GM19395 (cell line): Measurements from ENCODE around the gene BRSK2.
"Not testable (repeated sequence)": the region's sequence is repeated elsewhere in the genome, so short reads cannot be mapped to it uniquely, and the experiment has no call there.

Experiments
- ATAC-seq: cut with Tn5 transposase; IDR thresholded peaks from one replicate; pipeline ENCODE4 v1.9.1; 2021; ENCODE audit warnings: mild to moderate bottlenecking, moderate library complexity; ENCODE audit not compliant: unreplicated experiment

BRSK2 gene

DNA sequence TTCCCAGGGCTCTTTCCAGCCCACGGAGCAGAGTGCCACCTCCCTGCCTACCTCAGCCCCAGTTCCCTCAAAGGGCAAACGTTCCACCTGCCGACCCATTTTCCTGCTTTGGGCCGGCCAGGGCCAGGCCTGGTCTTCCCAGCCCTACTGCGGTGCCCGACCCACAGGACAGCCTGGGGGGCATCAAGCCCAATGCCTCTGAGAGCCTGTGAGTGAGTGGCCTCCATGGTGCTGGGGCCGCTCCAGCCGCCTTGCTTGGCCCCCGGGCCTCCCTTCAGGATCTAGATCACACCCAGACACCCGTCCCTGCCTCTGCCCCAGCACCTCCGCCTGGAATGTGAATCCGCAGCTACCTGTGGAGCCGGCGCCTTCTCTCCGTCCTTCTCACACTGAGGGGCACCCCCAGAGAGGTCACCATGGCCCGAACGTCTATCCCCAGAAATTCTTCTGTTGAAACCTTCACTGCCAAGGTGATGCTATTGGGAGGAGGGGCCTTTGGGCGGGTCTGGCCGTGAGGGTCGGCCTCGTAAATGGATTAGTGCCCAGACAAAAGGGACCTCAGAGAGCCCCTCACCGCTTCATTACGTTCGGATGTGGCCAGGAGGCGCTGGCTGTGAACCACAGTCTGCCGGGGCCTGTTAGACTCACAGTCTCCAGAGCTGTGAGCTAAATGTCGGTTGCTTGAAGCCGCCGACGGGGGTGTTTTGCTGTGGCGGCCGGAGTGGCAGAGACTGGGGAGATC lies 36.2 kb upstream of the BRSK2 start:
- ATAC-seq: no peak

DNA sequence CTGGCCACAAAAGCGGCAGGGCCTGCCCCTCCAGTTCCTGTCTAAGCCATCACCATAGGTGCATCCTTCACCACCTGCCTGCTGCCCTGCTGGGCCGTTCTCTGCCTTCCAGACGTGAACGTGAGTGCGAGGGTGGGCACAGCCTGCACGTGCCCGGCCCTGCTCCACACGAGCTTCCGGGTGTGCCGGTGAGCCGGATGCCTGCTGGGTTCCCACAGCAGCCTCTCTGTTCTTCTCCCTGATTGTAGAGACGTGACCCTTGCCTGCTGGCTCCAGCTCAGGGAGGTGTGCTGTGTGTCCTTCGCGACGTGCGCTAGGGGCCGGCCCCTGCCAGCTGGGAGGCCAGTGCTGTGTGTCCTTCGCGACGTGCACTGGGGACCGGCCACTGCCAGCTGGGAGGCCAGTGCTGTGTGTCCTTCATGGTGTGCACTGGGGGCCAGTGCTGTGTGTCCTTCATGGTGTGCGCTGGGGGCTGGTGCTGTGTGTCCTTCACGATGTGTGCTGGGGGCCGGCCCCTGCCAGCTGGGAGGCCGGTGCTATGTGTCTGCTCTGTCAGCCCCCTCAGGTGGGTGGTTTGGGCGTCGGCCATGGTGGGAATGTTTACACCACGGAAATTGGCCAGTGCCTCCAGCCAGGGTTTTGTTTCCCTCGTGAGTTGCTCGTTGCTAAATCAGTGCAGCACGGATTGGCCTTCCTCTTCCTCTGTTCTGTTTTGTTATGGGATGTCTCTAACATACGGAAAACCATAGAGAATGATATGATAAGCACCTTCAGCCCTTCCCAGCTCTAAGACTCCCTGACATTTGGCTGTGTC lies 35.4 kb upstream of the BRSK2 start:
- no peak for ATAC-seq

DNA sequence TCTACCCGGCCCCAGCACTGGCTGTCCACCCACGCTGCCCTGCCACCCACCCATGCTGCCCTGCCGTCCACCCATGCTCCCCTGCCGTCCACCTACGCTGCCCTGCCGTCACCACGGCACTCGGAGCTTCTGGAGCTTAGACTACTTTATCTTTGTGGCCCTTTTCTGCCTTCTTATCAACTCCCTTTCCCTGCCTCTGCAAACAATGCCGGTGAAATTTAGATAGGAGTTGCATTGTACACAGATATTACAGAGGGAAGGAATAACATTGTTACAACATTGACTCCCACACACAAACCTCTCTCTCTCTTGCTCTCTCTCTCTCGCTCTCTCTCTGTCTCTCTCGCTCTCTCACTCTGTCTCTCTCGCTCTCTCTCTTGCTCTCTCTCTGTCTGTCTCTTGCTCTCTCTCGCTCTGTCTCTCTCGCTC lies 33.7 kb upstream of the BRSK2 start:
- ATAC-seq: no peak

DNA sequence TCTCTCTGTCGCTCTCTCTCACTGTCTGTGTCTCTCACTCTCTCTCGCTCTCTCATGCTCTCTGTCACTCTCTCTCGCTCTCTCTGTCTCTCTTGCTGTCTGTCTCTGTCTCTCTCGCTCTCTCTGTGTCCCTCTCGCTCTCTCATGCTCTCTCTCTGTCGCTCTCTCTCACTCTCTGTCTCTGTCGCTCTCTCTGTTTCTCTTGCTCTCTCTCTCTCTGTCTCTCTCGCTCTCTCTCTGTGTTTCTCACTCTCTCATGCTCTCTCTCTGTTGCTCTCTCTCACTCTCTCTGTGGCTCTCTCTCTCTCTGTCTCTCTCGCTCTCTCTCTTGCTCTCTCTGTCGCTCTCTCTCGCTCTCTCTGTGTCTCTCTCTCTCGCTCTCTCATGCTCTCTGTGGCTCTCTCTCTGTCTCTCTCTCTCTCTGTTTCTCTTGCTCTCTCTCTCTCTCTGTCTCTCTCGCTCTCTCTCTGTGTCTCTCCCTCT lies 33.2 kb upstream of the BRSK2 start:
- no peak for ATAC-seq

DNA sequence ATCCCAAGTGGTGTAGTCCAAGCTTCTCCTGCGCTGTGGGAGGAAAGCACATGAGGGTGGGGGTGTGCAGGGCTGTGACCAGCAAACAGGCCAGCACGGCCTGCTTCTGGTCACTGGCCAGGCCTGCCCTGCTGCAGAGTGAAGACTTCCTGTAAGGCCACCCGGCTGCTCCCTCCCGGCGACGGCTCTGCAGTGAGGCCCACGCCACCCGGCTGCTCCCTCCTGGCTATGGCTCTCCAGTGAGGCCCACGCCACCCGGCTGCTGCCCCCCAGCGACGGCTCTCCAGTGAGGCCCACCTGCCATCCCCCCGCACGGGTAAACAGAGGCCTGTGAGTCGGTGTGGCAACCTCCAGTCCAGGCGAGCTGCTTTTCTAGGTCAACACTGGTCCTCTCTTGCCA lies 31.4 kb upstream of the BRSK2 start:
- no peak for ATAC-seq

DNA sequence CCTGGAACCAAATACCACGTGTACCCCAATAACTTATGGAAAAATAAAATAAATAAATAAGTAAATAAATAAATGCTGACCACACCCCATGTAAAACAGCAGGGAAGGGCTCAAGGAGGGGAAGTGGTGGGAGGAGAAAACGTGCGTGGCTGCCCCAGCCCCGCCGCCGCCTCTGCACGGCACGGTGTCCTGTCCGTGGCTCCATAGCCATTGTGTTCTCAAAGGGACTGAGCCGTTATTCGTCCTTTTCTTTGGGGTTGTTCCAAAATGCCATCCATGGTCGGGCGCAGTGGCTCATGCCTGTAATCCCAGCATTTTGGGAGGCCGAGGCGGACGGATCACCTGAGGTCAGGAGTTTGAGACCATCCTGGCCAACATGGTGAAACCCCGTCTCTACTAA lies 30.8 kb upstream of the BRSK2 start:
- ATAC-seq: not testable (repeated sequence)

DNA sequence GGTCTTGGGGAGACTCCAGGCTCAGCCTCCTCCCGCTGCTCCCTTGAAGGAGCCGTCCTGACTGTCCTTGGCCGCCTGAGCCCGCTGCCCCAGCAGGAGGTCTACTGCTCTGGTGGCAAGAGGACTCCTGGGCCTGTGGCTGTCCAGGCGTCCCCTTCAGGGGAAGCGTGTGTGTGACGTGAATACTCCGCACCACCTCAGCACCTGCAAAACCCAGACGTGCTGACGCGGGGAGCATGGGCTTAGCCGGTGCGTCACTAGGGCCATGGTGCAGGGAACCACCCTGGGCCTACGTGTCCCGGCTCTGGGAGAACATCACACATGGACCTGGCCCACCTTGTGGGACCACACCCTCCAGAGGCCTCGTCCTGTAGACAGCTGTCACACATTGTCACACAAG lies 30.2 kb upstream of the BRSK2 start:
- no peak for ATAC-seq

DNA sequence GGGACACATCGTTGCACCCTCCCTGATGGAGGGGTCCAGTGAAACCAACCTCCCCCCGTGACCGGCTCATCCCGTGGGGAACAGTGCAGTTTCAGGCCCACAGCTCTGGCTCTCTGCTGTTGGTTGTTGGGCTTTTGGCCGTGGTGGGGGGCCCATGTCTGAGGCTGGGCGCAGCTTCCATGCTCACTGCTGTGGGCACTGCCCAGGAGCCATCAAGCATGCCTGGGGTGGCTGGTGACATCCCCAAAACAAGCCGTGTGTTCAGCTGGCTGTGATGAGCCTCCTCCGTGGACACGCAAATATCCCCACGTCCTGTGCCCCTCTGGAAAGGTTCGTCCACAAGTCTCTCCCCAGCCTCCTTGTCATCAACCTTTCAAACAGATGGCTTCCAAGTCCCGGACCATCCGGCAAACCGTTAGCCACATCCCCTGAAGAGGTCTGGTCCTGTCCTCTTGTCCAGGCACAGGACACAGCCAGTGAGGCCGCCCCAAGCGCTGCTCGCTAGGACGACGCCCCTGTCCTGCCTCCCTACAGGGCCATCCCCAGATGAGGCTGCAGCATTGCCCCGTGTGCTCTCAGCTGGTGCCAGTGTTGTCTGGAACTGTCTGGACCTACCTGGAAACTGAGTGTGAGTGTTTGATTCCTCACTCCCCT lies 29.4 kb upstream of the BRSK2 start:
- no peak for ATAC-seq

DNA sequence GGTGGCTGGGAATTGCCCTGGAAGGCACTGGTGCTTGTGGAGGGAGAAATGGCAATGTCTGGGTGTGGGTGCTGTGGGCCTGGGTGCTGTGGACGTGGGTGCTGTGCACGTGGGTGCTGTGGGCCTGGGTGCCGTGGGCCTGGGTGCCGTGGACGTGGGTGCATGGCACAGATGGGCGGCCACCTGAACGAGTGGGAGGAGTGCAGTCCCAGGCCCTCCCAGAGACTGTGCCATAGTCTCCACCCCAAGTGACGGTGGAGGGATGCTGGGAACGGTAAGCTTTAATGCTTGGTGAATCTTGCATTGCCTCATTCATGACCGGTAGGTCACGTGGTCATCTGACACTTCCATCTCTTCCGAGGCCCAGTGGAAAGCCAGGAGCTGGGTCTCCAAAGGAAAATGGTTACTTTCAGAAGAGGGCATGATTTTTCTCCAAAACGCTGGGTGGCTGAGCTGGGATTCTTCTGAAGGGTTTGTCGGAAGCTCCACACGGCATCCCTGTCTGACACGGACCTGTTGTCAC lies 28.8 kb upstream of the BRSK2 start:
- ATAC-seq: no peak

DNA sequence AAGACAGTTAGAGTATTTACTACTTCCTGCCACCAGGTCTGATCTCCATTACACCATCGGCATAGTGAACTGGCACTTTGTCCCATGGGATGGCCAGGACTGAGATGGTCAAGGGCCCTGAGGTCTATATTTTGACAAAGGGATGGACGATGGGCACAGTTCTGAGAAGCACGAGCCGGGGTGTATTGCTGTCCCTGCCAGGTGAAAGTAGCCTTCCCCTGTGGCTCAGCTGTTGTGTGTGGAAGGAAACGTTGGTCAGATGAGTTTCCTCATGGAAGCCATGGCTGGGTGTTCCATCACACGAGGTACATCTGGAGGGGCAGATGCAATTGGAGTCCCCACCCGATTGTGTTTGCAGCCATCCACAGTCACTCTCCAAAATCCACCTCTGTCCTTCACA lies 27.9 kb upstream of the BRSK2 start:
- no peak for ATAC-seq

DNA sequence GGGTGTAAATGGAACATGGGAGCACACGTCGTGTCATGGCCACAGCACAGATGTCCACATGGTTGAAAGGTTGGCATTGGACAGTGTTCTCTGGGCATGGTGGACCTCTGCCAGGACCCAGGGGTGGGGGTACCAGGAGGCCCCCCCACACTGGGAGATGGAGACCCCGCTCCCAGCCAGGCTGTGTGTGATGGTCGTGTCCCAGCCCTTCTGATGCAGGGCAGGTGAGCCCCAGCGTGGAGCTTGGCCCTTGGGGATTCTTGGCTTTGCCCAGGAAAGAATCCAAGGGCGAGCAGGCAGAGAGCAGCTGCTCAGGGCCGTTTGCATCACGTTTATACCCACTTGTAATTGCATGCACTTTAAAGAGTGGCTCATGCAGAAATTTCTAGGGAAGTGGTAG lies 22.0 kb upstream of the BRSK2 start:
- ATAC-seq: no peak

DNA sequence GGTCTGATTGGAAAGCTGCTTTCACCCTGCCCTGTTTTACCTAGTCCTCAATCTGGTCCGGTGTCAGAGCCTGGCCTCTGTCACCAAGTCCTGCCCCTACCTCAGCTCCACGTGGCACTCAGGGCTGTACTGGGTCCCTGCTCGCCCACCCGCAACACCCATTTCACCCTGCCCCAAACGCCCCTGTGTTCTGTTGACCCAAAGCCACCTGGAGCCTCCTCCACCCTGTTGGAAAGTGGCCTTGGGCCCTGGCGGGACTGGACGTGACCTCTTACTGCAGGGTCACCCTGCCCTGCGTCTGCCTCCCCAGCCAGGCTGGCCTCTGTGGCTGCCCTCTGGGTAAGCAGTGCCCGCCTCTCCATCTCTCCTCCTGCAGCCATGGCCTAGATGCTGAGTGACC lies 21.5 kb upstream of the BRSK2 start:
- no peak for ATAC-seq

DNA sequence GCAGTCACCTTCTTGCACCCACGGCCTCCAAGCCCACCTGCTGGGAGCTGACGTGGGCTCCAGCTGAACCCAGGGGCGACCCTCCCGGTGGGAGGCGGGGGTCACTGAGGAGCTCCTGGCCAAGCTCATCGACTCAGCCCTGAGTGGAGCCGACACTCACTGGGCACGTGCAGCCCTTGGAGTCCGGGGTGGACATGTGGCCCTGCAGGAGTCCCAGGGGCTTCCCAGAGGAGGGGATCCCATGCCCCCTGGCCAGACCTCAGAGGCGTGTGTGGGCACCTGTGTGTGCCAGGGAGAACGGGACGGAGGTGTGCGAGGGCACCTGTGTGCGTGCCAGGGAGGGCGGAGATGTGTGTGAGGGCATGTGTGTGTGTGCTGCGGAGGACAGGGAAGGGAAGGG lies 20.8 kb upstream of the BRSK2 start:
- no peak for ATAC-seq

DNA sequence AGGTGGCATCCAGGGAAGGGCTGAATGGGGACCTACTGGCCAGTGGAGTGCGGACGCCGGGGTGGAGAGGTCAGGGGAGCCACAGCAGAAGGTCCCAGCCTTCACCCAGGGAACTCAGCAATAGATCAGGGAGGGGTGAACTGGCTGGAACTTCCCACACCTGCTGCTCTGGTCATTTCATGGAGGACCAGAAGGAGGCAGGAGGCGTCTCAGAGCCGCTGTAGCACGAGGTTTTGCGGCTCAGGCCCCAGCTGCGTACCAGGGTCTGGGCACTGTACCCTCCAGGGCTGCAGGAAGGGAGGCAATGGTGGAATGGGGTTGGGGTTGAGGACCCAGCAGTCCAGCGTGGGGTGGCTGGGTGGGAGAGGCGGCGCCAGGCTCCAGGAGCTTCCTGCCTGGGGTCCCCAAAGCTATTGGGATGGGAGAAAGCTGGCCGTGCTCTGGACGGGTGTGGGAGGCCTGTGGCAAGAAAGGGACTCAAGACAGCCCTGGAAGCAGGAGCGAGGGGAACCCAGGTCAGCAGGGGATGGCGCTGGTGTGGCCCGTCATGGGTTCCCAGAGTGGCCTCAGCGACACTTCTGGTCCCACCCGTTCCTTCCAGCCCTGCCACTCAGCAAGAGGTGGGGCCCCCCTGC lies 20.2 kb upstream of the BRSK2 start:
- ATAC-seq: no peak

DNA sequence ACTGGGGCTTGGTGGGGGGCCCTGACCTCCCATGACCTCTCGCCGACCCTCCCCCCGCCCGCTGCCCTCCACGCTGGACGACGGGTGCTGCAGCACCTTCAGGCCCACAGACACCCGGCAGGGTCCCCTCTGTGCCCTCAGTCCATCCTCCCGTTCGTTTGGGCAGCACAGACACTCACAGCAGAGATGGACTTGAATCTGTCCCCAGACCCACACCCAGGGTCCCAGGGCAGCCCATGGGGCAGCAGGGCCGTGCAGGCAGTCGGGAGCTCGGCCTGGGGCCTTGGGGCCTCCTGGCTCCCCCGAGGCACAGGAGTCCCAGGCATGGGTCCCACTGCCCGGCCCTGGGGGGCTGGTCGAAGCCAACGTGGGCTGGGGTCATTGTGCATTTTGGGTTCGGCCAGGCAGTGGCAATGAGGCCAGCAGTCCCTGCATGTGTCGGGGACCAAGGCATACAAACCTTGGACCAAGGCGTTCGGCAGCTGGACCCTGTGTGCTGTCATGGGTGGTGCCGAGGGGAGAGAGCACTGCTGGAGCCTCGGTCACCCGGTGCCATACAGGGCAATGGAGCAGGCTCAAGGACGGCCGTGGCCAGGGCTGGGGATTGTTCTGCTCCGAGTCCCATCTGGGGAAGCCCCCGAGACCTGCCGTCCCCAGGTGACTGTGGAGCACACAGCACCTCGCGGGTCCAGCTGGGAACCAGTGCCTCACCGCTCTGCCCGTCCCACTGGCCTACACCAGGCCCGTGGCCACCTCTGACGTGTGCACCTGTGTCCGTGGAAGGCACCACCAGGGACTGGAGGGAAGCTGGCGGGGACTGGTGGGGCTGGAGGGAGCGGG lies 19.3 kb upstream of the BRSK2 start:
- no peak for ATAC-seq

DNA sequence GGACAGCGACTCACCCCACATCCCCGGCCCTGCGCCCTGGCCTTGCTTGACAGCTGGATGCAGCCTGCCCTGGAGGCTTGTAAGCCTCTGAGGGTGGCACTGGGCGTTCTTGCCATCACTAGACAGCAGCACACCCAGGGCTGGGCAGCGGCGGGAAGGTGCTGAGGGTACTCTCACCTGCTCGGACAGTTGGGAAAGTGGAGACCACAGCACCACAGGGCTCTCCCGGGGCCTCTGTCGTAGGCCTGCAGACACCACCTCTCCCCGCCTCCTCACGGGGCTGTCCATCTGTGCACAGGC lies 18.8 kb upstream of the BRSK2 start:
- ATAC-seq: no peak

DNA sequence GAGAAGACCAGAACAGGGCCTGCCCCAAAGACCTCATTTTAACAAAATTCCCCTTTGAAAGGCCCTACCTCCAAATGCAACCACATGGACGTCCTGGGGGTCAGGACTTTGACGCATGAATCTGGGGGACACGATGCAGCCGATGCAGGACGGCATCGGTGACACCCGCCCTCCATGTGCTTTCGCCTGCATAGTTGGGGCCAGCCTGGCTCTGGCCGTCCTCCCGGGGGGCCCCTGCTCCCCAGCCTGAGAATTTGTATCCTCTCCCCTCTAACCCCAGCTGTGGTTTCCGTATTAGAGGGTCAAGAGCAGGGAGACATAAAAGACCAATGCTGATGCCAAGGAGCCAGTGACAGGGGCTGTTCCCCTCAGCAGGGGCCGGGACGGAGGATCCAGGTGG lies 18.4 kb upstream of the BRSK2 start:
- ATAC-seq: no peak

DNA sequence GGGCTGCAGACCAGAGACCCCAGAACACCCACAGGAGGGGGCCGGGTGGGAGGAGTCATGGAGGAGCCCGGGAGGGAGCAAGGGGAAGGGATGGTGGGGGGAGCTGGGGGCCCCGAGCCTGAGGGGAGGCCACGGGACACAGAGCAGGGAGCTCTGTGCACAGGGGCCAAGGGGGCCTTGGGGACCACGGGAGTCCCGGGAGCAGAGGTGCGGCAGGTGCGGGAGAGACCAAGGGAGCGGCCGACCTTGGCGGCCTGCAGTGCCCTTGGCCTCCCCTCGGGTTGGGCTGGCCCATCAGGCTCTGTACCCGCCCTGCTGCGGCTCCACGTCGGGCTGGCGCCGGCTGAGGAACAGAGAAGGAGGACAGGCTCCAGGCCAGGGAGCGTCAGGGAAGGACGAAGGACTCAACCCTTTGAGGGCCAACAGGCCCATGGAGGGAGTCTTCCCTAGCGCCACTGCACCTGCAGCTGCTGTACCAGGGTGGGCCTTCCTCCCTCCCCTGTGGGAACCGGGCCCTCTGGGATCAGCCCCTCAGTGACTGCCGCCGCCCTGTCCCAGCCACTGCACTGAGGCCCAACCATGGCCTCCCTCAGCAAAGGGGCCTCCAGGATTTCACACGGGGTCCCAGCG lies 17.8 kb upstream of the BRSK2 start:
- no peak for ATAC-seq

DNA sequence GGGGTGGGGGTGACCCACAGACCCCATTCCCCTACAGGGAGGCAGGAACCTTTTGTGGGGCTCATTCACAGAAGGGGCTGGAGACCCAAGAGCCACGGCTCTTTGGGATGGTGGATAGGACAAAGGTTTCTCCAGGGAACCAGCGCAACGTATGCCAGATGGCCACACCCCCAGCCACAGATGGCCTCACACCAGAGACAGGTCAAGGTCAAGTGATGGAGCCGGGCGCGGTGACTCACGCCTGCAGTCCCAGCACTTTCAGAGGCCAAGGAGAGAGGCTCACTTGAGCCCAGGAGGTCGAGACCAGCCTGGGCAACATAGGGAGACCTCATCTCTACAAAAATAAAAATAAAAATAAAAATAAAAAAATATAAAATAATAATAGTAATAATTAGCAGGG lies 17.1 kb upstream of the BRSK2 start:
- ATAC-seq: no peak
